Suprapubic skin (tissue), 4 donors: ENCODE measurements around the gene ZC3HAV1.

ENCODE experiments used
- CTCF ChIP-seq, 2 donors: fragments of 200-600 bp in 1 of 2; fragments of 450-650 bp in 1 of 2; sonication (generic) in 1 of 2; IDR thresholded peaks; one replicate each; pipeline ENCODE4 v1.5.1; 2016 to 2019; ENCODE audit warnings: antibody characterized with exemption in 2 of 2, mild to moderate bottlenecking in 1 of 2, moderate library complexity in 1 of 2
- EP300 ChIP-seq: sonication (generic); formaldehyde crosslinking; IDR thresholded peaks from one replicate; pipeline ENCODE4 v1.6.1; 2017; ENCODE audit warnings: antibody characterized with exemption
- POLR2A ChIP-seq, 2 donors: fragments of 450-650 bp; IDR thresholded peaks; one replicate each; pipeline ENCODE4 v1.6.1; 2017; ENCODE audit warnings: antibody characterized with exemption in 2 of 2, mild to moderate bottlenecking in 2 of 2, moderate library complexity in 2 of 2
- POLR2AphosphoS5 ChIP-seq, 3 donors: sonication (generic); formaldehyde crosslinking; IDR thresholded peaks; one replicate each; pipeline ENCODE4 v1.6.1; 2017; ENCODE audit warnings: antibody characterized with exemption in 3 of 3

GRCh38 chr7:139114585-139114984 is 5.1 kb upstream of the ZC3HAV1 start:
- TF ChIP-seq CTCF (IDR thresholded peaks at IDR 0.05) (no peak), EP300 (no peak), POLR2AphosphoS5 (IDR thresholded peaks at IDR 0.05) (no peak), POLR2A (IDR thresholded peaks at IDR 0.05) (no peak)
